Kidney epithelial cell (primary cell): ENCODE measurements around the gene ASB4. TPM values are rescaled to one million over a fixed set of nuclear protein-coding genes. Genes with fewer than 3 reads are reported as not detected.

Experiments used
- DNase-seq: peaks from one replicate; pipeline ENCODE4 v3.0.0-alpha.2; 2010; ENCODE audit warnings: low read depth
- H3K27me3 ChIP-seq: 2 replicates; pipeline ENCODE4 v1.6.0; 2011; ENCODE audit warnings: low read length; ENCODE audit not compliant: control insufficient read depth, insufficient read depth
- H3K36me3 ChIP-seq: 2 replicates; pipeline ENCODE4 v1.5.1; 2011; ENCODE audit warnings: low read length; ENCODE audit not compliant: control insufficient read depth, insufficient read depth
- H3K4me3 ChIP-seq: 2 replicates; pipeline ENCODE4 v1.5.1; 2011; ENCODE audit warnings: low read depth, mild to moderate bottlenecking, control low read depth, low read length
- CTCF ChIP-seq: IDR thresholded peaks from 2 replicates; pipeline ENCODE4 v1.5.1; 2011; ENCODE audit warnings: mild to moderate bottlenecking, moderate library complexity, low read length, control low read depth, inconsistent platforms; ENCODE audit not compliant: insufficient read depth, poor library complexity, severe bottlenecking
- total RNA-seq: library from RNA; depleted of rRNA; stranded (reverse); fragments of >200 nt; gene quantifications from 2 replicates; pipeline ENCODE4 v1.2.3, GENCODE V29; 2015

The ASB4 gene
- total RNA-seq, 1 donor from 2014 or later = not detected

DNA sequence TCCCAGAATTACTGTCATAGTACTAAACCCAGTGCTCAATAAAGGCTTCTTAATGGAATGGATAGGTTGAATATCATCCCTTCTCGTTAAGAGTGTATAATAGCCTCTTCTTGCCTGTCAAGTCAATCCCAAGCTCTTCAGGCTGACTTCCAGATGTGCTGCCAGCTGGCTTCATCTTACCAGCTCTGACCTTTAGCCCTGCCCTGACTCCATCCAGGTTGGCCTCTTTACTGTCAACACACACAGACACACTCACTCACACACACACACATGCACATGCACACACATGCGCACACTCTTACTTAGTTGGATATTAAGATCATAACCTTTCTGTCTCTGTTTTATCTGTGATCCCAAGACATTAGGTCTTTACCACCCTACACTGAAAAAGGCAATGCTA, 49.1 kb downstream of the ASB4 start:
- DNase-seq = no peak
- no peak overlapping the region for H3K4me3 ChIP-seq
- H3K36me3 ChIP-seq = no peaks in the 10 kb centered on the region
- H3K27me3 ChIP-seq = no peaks in the 10 kb centered on the region
- no peak for TF ChIP-seq CTCF

DNA sequence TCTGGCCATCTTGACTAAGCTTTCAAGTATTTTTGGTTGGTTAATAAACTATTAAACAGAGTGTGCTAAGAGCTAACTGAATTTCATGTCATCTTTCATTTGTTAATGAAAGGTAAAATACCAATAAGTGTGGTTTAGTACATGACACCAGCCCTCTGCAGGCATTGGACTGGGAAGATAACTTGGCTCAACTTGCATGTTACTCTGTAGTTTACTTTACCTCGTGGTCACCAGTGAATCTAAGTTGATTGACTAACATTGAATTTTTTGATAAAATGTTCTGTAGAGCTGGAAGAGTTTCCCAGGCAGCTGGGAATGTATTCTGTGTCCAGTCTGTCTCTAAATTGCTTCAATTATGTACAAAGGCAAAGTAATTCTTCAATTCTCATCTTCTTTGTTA, 49.9 kb downstream of the ASB4 start:
- no peak for DNase-seq
- H3K36me3 ChIP-seq = no peaks in the 10 kb centered on the region
- no peak for TF ChIP-seq CTCF
- no peaks in the 10 kb centered on the region for H3K27me3 ChIP-seq
- H3K4me3 ChIP-seq = no peak overlapping the region

- Histone ChIP-seq H3K36me3 (no peaks in the 10 kb centered on the region), H3K4me3 (no peak overlapping the region), H3K27me3 (no peaks in the 10 kb centered on the region)
- TF ChIP-seq CTCF = no peak
- no peak for DNase-seq
Measured at GRCh38 chr7:95536656-95537311, 51.0 kb downstream of the ASB4 start.

- H3K4me3 ChIP-seq = no peak overlapping the region
- no peaks in the 10 kb centered on the region for H3K27me3 ChIP-seq
- H3K36me3 ChIP-seq = no peaks in the 10 kb centered on the region
- DNase-seq = no peak
- TF ChIP-seq CTCF = no peak
Measured at GRCh38 chr7:95537468-95537867, 51.7 kb downstream of the ASB4 start.

DNA sequence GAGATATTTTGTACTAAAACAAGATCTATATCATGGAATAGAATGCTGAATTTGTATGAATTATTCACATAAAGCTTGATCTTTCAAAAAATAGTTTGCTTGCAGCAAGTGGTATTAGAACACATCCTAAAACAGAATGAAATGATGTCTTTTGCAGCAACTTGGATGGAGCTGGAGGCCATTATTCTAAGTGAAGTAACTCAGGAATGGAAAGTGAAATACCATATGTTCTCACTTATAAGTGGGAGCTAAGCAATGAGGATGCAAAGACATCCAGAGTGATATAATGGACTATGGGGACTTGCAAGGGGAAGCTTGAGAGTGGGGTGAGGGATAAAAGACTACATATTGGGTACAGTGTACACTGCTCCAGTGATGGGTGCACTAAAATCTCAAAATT, 53.7 kb downstream of the ASB4 start:
- no peaks in the 10 kb centered on the region for H3K27me3 ChIP-seq
- TF ChIP-seq CTCF = no peak

DNA sequence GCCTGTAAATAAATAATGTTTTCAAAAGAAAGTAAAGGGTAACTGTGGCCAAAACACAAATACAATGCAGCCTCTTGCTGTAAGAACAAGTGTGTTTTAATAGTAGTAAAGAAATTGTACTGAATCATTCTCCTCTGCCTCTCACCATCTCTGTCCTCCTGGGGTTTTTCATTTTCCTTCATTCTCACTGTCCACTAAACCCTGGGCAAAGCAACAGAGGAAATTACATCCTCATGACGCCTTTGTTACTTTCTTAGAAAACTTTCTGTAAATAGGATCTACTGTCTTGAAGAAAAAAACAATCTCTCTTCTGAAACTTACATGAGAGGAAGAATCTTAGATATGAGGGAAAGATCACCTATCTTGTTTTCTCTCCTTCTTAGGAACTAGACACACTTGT, 54.6 kb downstream of the ASB4 start:
- TF ChIP-seq CTCF = no peak
- Histone ChIP-seq H3K36me3 (no peaks in the 10 kb centered on the region), H3K4me3 (no peak overlapping the region), H3K27me3 (no peaks in the 10 kb centered on the region)
- DNase-seq = no peak

More for the DNA sequence above, 53.7 kb downstream of the ASB4 start:
- Histone ChIP-seq H3K4me3 (no peak overlapping the region), H3K36me3 (no peaks in the 10 kb centered on the region)
- no peak for DNase-seq
